Retinal pigment epithelial cell (primary cell): ENCODE measurements around the gene CGREF1.

Experiments
- DNase-seq: peaks from one replicate; pipeline ENCODE4 v3.0.0-alpha.2; 2010; ENCODE audit warnings: low read depth
- H3K4me3 ChIP-seq: 2 replicates; pipeline ENCODE4 v1.5.1; 2011; ENCODE audit warnings: mild to moderate bottlenecking, low read length, control low read depth, moderate library complexity
- CTCF ChIP-seq: conservative IDR thresholded peaks from 2 replicates; pipeline ENCODE4 v1.5.1; 2011; ENCODE audit warnings: low read depth, low read length, control low read depth, inconsistent platforms

Gene CGREF1

GRCh38 chr2:27155069-27155520 is 36.2 kb upstream of the CGREF1 start:
- no peak overlapping the region for H3K4me3 ChIP-seq
- DNase-seq = no peak
- TF ChIP-seq CTCF = no peak

- DNase-seq = no peak
- TF ChIP-seq CTCF = no peak
- H3K4me3 ChIP-seq = no peak overlapping the region
Observed at GRCh38 chr2:27154488-27154887, 35.6 kb upstream of the CGREF1 start.

DNA sequence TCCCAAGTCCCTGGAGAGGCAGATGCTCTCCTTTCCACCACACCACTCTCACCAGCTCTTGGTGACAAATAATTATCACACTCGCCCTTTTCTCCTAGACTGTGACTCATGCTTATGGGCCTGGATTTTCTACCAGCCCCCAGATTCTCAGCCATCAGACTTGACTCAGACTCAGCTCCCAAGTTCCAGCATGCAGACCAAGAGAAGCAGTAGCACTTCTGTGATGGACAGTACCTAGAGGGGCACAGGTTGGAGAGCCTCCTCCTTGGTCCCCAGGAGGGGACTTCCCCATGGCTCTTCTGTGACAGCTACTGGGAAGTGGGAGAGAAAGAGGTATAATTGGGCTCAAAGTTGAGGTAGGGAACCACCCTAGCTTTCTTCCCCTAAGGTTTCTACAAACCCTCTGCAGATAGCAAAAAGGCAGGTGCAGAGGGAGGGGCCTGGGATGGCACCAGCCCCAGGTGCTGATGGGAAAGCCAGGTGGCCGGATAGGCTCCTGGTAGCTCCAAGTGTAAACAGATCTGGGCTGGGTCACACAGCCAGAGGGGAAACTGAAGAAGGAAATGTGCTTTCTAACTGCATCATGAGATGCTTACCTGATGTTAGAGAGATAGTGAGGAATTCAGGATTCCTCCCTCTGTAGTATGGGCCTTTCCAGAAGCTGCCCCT is 34.0 kb upstream of the CGREF1 start:
- no peak for DNase-seq
- no peak for TF ChIP-seq CTCF

DNA sequence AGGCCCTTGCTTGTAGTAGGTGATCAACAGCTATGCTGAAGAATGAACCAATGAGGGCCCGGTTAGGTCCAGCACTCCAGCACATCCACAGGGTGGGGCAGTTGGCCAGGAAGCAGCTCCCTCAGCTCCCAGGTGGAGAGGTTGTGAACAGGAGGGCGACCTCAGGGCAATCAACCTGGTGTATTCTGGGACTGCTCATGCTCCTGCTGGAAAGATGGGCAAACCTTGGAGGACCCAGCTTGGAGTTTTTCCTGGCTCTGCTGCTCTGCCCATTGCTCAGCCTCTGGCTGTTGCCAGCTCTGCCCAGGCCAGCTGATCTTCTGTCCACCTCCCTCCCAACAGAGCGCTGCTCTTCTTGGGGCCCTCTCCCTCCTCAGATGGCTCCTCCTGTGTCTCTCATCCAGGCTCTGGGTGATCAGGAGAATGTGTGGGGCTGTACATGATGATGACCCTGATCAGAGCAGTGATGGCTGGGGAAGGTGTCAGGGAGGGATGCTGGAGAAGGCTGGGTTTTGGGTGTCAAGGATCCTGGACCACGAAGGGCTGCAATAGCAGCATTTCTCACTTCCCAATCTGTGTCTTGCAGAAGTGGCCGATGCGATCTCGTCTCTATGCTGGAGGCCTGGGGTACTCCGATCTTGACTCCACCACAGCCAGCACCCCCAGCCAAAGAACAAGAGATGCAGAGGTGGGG is 33.3 kb upstream of the CGREF1 start:
- H3K4me3 ChIP-seq = no peak overlapping the region
- TF ChIP-seq CTCF = no peak
- no peak for DNase-seq

More for the DNA sequence above, 34.0 kb upstream of the CGREF1 start:
- H3K4me3 ChIP-seq = no peak overlapping the region

GRCh38 chr2:27150639-27151230 is 31.8 kb upstream of the CGREF1 start:
- DNase-seq = no peak
- no peak overlapping the region for H3K4me3 ChIP-seq
- no peak for TF ChIP-seq CTCF

DNA sequence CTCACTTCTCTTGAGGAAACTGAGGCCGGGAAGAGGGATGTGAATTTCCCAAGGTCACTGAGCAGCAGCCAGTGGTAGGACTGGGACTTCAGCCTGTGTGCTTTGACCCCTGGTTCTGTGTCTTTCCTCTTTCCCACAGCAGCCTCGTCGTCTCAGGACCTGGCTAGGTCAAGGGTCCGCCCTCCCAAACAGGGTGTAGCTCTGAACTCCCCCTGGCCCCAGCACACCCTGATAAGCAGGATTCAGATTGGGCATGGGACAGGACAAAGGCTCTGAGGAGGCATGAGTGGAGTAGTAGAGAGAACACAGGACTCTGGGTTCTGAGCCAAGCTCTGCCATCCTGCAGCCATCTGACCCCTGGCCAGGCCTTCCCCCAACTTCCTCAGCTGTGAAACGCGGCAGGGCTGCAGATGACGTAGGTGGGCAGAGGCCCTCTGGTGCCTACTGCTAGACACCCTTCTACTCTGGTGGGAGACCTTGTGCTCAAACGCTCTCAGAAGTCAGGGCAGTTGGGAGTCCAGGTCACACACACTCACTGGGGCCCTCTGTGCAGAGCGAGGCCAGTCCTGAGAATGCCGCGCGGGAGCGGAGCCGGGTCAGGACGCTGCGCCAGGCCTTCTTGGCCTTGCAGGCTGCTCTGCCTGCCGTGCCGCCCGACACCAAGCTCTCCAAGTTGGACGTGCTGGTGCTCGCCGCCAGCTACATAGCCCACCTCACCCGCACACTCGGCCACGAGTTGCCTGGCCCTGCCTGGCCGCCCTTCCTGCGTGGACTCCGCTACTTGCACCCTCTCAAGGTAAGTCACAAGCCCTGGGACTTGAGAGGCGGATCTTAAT is 30.9 kb upstream of the CGREF1 start:
- no peak for DNase-seq
- TF ChIP-seq CTCF = no peak

More for the DNA sequence above, 30.9 kb upstream of the CGREF1 start:
- H3K4me3 ChIP-seq = no peak overlapping the region
